Neural crest cell (in vitro differentiated cells): ENCODE data around the gene ZNF318. TPM values are rescaled to one million over a fixed set of nuclear protein-coding genes. Genes with fewer than 3 reads are reported as not detected.

Source experiments
- DNase-seq: peaks from one replicate; pipeline ENCODE4 v3.0.0; 2021; ENCODE audit warnings: low read depth, mixed read lengths, low spot score
- H3K27ac Mint-ChIP-seq: one replicate; pipeline ENCODE4 v1.8.0; 2021; ENCODE audit warnings: mild to moderate bottlenecking, mixed read lengths; ENCODE audit not compliant: unreplicated experiment
- H3K27me3 Mint-ChIP-seq: 2 replicates; pipeline ENCODE4 v1.8.0; 2021; ENCODE audit warnings: low read depth, mild to moderate bottlenecking, mixed read lengths
- H3K36me3 Mint-ChIP-seq: 2 replicates; pipeline ENCODE4 v1.8.0; 2021; ENCODE audit warnings: low read depth, mild to moderate bottlenecking, mixed read lengths
- H3K4me1 Mint-ChIP-seq: 2 replicates; pipeline ENCODE4 v1.8.0; 2021; ENCODE audit warnings: mixed read lengths
- H3K4me3 Mint-ChIP-seq: one replicate; pipeline ENCODE4 v1.8.0; 2021; ENCODE audit warnings: mild to moderate bottlenecking, mixed read lengths
- H3K9me3 Mint-ChIP-seq: 2 replicates; pipeline ENCODE4 v1.8.0; 2021; ENCODE audit warnings: mixed read lengths
- CTCF ChIP-seq: fragments of 200-600 bp; sonication (generic); conservative IDR thresholded peaks from 2 replicates; pipeline ENCODE4 v1.5.0; 2021; ENCODE audit warnings: antibody characterized with exemption, mild to moderate bottlenecking
- total RNA-seq: library from RNA; stranded (reverse); gene quantifications from 2 replicates; pipeline ENCODE4 v1.2.1, GENCODE V29; 2021

The ZNF318 gene
- total RNA-seq, 1 donor from 2014 or later = 26.2 TPM

- Mint-ChIP-seq H3K4me3 (no peak overlapping the region), H3K27ac (no peak overlapping the region), H3K27me3 (no peaks in the 10 kb centered on the region), H3K36me3 (no peaks in the 10 kb centered on the region), H3K4me1 (no peaks in the 10 kb centered on the region), H3K9me3 (no peaks in the 10 kb centered on the region)
- TF ChIP-seq CTCF = no peak
- DNase-seq = no peak
Observed at GRCh38 chr6:43301081-43301870, 68.2 kb downstream of the ZNF318 start.

GRCh38 chr6:43299338-43300293 lies 69.8 kb downstream of the ZNF318 start:
- Mint-ChIP-seq H3K9me3 (no peaks in the 10 kb centered on the region), H3K4me1 (no peaks in the 10 kb centered on the region), H3K36me3 (no peaks in the 10 kb centered on the region), H3K27ac (peak overlapping the region; percentile 57), H3K4me3 (no peak overlapping the region), H3K27me3 (no peaks in the 10 kb centered on the region)
- TF ChIP-seq CTCF = no peak
- DNase-seq = no peak

GRCh38 chr6:43298565-43299337 lies 70.7 kb downstream of the ZNF318 start:
- H3K27ac Mint-ChIP-seq = no peak overlapping the region
- H3K4me3 Mint-ChIP-seq = no peak overlapping the region
- H3K36me3 Mint-ChIP-seq = no peaks in the 10 kb centered on the region
- no peak for TF ChIP-seq CTCF
- no peaks in the 10 kb centered on the region for H3K4me1 Mint-ChIP-seq
- H3K9me3 Mint-ChIP-seq = no peaks in the 10 kb centered on the region
- H3K27me3 Mint-ChIP-seq = no peaks in the 10 kb centered on the region
- DNase-seq = no peak

- TF ChIP-seq CTCF = no peak
- no peak within 1 kb of the TSS for H3K4me3 Mint-ChIP-seq
- H3K4me1 Mint-ChIP-seq = no peaks in the 10 kb centered on the region
- DNase-seq = no peak
- no peaks in the 10 kb centered on the region for H3K36me3 Mint-ChIP-seq
- no peaks in the 10 kb centered on the region for H3K27me3 Mint-ChIP-seq
- no peaks in the 10 kb centered on the region for H3K9me3 Mint-ChIP-seq
- H3K27ac Mint-ChIP-seq = no peak within 1 kb of the TSS
Observed at GRCh38 chr6:43297644-43298564, 71.5 kb downstream of the ZNF318 start, which contains the start of gene SLC22A7. SLC22A7 (plus strand) TSS chr6:43298260; CDS start chr6:43298359, 99 bp downstream.
